Mucosa of descending colon (tissue), 3 donors: ENCODE data around the gene CREB3L1. TPM values are rescaled to one million over a fixed set of nuclear protein-coding genes. Genes with fewer than 3 reads are reported as not detected.
A peak's percentile ranks its signal among the peaks of the same experiment; 100 is the strongest.

Experiments used
- ATAC-seq: fragments of 200-7000 bp; cut with Tn5 transposase; one replicate; pipeline ENCODE4 v1.9.1; 2020; ENCODE audit warnings: mild to moderate bottlenecking, moderate library complexity
- DNase-seq, 3 donors: peaks; one replicate each; pipeline ENCODE4 v3.0.0-alpha.2; 2020
- H3K36me3 ChIP-seq: fragments of 200-600 bp; one replicate; pipeline ENCODE4 v1.8.0; 2021; ENCODE audit warnings: low read depth, mild to moderate bottlenecking
- H3K4me1 ChIP-seq: fragments of 200-600 bp; one replicate; pipeline ENCODE4 v1.8.0; 2021; ENCODE audit warnings: low read depth, mild to moderate bottlenecking
- H3K4me3 ChIP-seq: fragments of 200-600 bp; one replicate; pipeline ENCODE4 v1.8.0; 2021; ENCODE audit warnings: mild to moderate bottlenecking
- H3K9me3 ChIP-seq: fragments of 200-600 bp; one replicate; pipeline ENCODE4 v1.8.0; 2021; ENCODE audit warnings: mild to moderate bottlenecking
- intact Hi-C, 2 donors: fragments of 100-400 bp; cut with DNase I in 1 of 2; cut with micrococcal nuclease in 1 of 2; formaldehyde crosslinking; loops; one replicate each; pipeline versions ENCODE4 v1.11.0 to v1.11.1; 2022; cut with DNase I, micrococcal nuclease
- total RNA-seq, 3 donors: library from RNA; stranded (reverse); fragmentation: NEBNext Ultra II Directional in 2 of 3; extraction: Animal tissue kit (Norgen Biotek cat#: 25700) in 2 of 3; gene quantifications; one replicate each; pipeline versions ENCODE4 v1.2.1 to v1.2.4, GENCODE V29; 2021 to 2023
- TF ChIP-seq, protein P1 (sequence below): fragments of 200-600 bp; IDR thresholded peaks from one replicate; pipeline ENCODE4 v1.8.0; 2022; ENCODE audit warnings: antibody characterized with exemption, mild to moderate bottlenecking
- donor health status: DM: no; HTN: no; CAD: no; lungs with moderate emphysema.
- donor health status: DM: no; HTN: no; CAD: no.
- donor health status: DM: no; HTN: yes; CAD: no.

Gene CREB3L1
- total RNA-seq, 3 donors from 2014 or later = 52.7 to 140 (median 108) TPM

DNA sequence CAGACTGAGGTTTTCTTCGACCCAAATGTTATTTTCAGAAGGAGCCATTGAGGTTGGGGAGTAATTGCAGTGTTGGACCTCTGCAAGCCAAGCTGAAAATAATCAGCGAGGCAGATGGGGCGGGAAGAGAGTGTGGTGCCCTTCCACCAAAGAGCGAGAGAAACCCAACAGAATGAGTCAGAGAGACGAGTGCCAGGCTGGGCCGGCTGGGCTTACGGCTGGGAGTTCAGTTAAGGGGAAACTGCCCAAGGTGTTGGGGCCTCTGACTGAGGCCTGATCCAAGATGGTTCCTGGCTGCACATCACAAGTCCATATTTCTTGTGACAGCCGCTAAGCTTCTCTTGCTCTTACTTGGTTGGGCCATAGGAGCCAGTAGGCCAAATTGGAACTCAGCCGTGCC is 30.4 kb upstream of the CREB3L1 start:
- intact Hi-C loops = no loop called here
- DNase-seq = no peak
- no peak for ATAC-seq
- no peaks in the 10 kb centered on the region for H3K9me3 ChIP-seq
- TF ChIP-seq, protein P1, sequence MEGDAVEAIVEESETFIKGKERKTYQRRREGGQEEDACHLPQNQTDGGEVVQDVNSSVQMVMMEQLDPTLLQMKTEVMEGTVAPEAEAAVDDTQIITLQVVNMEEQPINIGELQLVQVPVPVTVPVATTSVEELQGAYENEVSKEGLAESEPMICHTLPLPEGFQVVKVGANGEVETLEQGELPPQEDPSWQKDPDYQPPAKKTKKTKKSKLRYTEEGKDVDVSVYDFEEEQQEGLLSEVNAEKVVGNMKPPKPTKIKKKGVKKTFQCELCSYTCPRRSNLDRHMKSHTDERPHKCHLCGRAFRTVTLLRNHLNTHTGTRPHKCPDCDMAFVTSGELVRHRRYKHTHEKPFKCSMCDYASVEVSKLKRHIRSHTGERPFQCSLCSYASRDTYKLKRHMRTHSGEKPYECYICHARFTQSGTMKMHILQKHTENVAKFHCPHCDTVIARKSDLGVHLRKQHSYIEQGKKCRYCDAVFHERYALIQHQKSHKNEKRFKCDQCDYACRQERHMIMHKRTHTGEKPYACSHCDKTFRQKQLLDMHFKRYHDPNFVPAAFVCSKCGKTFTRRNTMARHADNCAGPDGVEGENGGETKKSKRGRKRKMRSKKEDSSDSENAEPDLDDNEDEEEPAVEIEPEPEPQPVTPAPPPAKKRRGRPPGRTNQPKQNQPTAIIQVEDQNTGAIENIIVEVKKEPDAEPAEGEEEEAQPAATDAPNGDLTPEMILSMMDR = no peak
- H3K4me3 ChIP-seq = no peak overlapping the region
- H3K4me1 ChIP-seq = peaks cover 24% of the 10 kb centered on the region
- H3K36me3 ChIP-seq = no peaks in the 10 kb centered on the region

GRCh38 chr11:46247659-46248058 is 29.8 kb upstream of the CREB3L1 start:
- no peak overlapping the region for H3K4me3 ChIP-seq
- TF ChIP-seq, protein P1 = peak; percentile 13
- peaks cover 28% of the 10 kb centered on the region for H3K4me1 ChIP-seq
- DNase-seq = peak in 2 of 3 donors; percentile 57 to 83
- no peaks in the 10 kb centered on the region for H3K36me3 ChIP-seq
- no peaks in the 10 kb centered on the region for H3K9me3 ChIP-seq
- ATAC-seq = peak; percentile 55
- intact Hi-C loops = no loop called here

DNA sequence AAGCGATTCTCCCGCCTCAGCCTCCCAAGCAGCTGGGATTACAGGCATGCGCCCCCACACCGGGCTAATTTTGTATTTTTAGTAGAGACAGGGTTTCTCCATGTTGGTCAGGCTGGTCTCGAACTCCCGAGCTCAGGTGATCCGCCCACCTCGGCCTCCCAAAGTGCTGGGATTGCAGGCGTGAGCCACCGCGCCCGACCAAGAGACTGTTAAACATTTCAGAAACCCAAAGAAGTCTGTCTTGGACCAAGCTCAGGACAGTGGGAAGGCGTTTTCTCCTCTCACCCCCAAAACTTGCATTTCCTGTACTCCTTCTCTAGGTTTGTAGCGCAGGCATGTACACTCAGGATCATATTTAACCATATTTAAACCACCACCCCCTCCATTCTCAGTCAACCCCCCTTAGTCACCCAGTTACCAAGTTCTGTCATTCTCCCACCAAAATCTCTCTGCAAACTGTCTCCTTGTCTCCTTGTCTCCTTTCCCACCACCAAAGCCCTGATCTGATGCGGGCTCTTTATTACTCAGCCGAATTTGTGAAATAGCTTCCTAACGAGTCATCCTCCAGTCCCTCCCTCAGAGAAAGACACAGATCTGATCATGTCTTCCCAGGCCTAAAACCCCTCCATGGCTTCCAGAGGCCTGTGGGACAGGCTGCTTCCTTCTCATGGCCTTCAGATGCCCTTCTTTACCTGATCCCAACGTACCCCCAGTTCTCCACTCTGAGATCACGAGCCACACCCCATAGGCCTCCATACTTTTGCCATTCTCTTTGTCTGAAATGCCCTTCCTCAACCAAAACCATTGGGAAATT is 29.0 kb upstream of the CREB3L1 start:
- no peak overlapping the region for H3K4me3 ChIP-seq
- no peak for ATAC-seq
- DNase-seq = no peak
- H3K9me3 ChIP-seq = no peaks in the 10 kb centered on the region
- TF ChIP-seq, protein P1 = no peak
- peaks cover 33% of the 10 kb centered on the region for H3K4me1 ChIP-seq
- intact Hi-C loops = no loop called here
- H3K36me3 ChIP-seq = no peaks in the 10 kb centered on the region

DNA sequence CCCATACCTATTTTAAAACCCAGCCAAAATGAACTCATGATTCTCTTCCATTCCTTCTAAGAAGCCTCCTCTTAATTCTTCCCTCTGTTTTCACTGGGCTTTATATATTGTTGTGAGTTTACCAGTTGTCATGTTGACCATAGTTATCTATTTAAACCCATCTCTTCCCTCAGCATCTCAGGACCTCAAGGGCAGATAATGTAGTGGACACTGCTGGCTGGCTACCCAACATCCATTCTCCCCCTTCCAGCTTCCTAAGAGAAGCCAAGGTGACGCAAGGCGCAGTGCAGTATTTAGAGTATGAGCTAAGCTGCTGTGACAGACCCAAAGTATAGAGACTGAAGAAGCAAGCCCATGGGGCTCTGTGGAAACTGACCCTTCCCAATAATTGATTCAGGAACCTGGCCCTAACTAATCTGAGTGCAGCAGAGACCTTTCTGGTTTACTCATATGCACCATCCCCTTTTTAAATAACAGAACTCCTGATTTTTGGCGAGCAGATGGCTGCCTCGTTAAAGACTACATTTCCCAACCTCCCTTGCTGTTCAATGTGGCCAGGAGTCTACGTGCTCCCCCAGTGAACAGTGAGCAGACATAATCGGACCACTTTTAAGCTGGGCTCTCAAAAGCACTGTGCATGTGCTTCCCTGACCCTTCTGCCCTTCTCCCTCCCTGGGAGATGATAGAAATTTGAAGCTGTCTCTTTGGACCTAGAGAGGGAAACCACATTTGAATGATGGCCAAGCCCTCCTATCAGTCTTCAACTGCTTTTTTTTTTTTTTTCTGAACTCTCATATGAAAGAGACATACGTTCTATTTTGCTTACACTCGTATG is 28.1 kb upstream of the CREB3L1 start:
- H3K36me3 ChIP-seq = no peaks in the 10 kb centered on the region
- H3K4me3 ChIP-seq = no peak overlapping the region
- intact Hi-C loops = no loop called here
- ATAC-seq (no peak), DNase-seq (no peak)
- H3K4me1 ChIP-seq = peaks cover 38% of the 10 kb centered on the region
- TF ChIP-seq, protein P1 = no peak
- H3K9me3 ChIP-seq = no peaks in the 10 kb centered on the region

GRCh38 chr11:46249938-46250744 is 27.3 kb upstream of the CREB3L1 start:
- Histone ChIP-seq H3K36me3 (no peaks in the 10 kb centered on the region), H3K9me3 (no peaks in the 10 kb centered on the region), H3K4me3 (no peak overlapping the region), H3K4me1 (peaks cover 41% of the 10 kb centered on the region)
- TF ChIP-seq, protein P1 = no peak
- no peak for DNase-seq
- intact Hi-C loops = no loop called here
- ATAC-seq = peak; percentile 65
